Stomach (tissue), 4 donors: Measurements from ENCODE around the gene CHST11.

ENCODE experiments used
- EP300 ChIP-seq: sonication (generic); formaldehyde crosslinking; IDR thresholded peaks from one replicate; pipeline ENCODE4 v1.6.1; 2017; ENCODE audit warnings: antibody characterized with exemption
- POLR2A ChIP-seq, 4 donors: fragments of 450-650 bp; IDR thresholded peaks; one replicate each; pipeline ENCODE4 v1.6.1; 2016; ENCODE audit warnings: antibody characterized with exemption in 4 of 4, control low read depth in 2 of 4, mild to moderate bottlenecking in 1 of 4, moderate library complexity in 1 of 4
- POLR2AphosphoS5 ChIP-seq, 3 donors: sonication (generic); formaldehyde crosslinking; IDR thresholded peaks; one replicate each; pipeline ENCODE4 v1.6.1; 2016; ENCODE audit warnings: antibody characterized with exemption in 3 of 3
- TF ChIP-seq, protein P1 (sequence below), 7 experiments: fragments of 450-650 bp in 4 of 7; fragments of 200-600 bp in 3 of 7; sonication (generic) in 3 of 7; IDR thresholded peaks; one replicate each; pipeline ENCODE4 v1.5.1; 2016 to 2019; ENCODE audit warnings: antibody characterized with exemption in 7 of 7, control low read depth in 2 of 7, mild to moderate bottlenecking in 1 of 7

DNA sequence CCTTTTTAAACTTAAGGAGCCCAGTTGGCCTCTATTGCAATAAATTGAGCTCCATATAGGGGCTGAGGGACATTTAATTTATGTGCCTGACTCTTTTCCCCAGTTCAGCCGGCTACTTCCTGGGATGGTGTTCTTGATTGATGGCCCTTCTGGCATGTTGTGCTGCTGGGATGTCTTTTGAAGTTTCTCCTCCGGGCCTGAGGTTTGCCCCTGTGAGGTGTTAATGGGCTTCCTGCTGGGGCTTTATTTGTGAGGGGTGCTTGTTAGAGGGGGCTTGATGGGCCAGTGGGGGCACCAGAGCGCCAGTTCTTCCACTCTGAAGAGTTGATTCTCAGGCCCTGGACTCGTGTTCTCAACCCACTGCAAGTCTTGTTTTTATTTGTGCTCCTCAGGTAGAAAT, 69.6 kb downstream of the CHST11 start:
- TF ChIP-seq EP300: no peak
- no peak for TF ChIP-seq POLR2AphosphoS5 (IDR thresholded peaks at IDR 0.05)
- TF ChIP-seq, protein P1, sequence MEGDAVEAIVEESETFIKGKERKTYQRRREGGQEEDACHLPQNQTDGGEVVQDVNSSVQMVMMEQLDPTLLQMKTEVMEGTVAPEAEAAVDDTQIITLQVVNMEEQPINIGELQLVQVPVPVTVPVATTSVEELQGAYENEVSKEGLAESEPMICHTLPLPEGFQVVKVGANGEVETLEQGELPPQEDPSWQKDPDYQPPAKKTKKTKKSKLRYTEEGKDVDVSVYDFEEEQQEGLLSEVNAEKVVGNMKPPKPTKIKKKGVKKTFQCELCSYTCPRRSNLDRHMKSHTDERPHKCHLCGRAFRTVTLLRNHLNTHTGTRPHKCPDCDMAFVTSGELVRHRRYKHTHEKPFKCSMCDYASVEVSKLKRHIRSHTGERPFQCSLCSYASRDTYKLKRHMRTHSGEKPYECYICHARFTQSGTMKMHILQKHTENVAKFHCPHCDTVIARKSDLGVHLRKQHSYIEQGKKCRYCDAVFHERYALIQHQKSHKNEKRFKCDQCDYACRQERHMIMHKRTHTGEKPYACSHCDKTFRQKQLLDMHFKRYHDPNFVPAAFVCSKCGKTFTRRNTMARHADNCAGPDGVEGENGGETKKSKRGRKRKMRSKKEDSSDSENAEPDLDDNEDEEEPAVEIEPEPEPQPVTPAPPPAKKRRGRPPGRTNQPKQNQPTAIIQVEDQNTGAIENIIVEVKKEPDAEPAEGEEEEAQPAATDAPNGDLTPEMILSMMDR (IDR thresholded peaks at IDR 0.05): no peak
- no peak for TF ChIP-seq POLR2A (IDR thresholded peaks at IDR 0.05)
